IPS-18c (cell line): Measurements from ENCODE around the gene EFCAB9.

Source experiments
- H3K4me3 ChIP-seq: 2 replicates; pipeline ENCODE4 v1.7.0; 2013; ENCODE audit warnings: low read depth, mild to moderate bottlenecking, low read length, moderate library complexity; ENCODE audit not compliant: insufficient read depth
- H3K9me3 ChIP-seq: one replicate; pipeline ENCODE4 v1.6.1; 2013; ENCODE audit warnings: mild to moderate bottlenecking, low read length, moderate library complexity; ENCODE audit not compliant: control insufficient read depth, insufficient read depth

EFCAB9 gene

GRCh38 chr5:172251419-172251818 is 57.4 kb downstream of the EFCAB9 start:
- no peak overlapping the region for H3K4me3 ChIP-seq
- H3K9me3 ChIP-seq = peaks cover 8% of the 10 kb centered on the region

GRCh38 chr5:172252501-172252900 is 58.5 kb downstream of the EFCAB9 start:
- no peak overlapping the region for H3K4me3 ChIP-seq
- H3K9me3 ChIP-seq = peaks cover 8% of the 10 kb centered on the region
